ENCODE measurements around the gene IGF2.

- TF ChIP-seq SIN3A (IDR thresholded peaks at IDR 0.05; ENCODE audit: borderline replicate concordance, insufficient read depth, low read length) (no peak), POLR2AphosphoS5 (IDR thresholded peaks at IDR 0.05; ENCODE audit: low read depth, low read length) (no peak), REST (IDR thresholded peaks at IDR 0.05; ENCODE audit: insufficient read depth in 1 of 2, low read depth in 2 of 2, low read length in 2 of 2) (no peak), TAF1 (IDR thresholded peaks at IDR 0.05; ENCODE audit: borderline replicate concordance, insufficient read depth, low read length) (no peak)
These were observed 11.6 kb downstream of the IGF2 start for GRCh38 chr11:2127482-2128129.
